ENCODE measurements around the gene QSER1.

DNA sequence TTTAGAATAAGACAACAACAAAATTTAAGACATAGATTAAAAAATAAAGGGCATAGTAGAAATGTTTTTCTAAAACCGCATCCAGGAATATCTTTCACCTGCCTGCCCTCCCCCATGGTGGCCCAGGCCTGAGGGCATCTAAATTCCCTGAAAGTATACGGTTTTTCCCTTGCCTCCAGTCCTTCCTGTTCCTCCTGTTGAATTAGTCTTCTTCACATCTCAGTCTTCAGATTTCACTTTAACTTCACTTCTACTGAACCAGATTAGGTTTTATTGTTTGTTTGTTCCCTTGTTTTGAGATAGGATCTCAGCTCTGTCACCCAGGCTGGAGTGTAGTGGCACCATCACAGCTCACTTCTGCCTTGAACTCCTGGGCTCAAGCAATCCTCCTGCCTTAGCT lies 90.0 kb downstream of the QSER1 start:
- TF ChIP-seq, protein P1, sequence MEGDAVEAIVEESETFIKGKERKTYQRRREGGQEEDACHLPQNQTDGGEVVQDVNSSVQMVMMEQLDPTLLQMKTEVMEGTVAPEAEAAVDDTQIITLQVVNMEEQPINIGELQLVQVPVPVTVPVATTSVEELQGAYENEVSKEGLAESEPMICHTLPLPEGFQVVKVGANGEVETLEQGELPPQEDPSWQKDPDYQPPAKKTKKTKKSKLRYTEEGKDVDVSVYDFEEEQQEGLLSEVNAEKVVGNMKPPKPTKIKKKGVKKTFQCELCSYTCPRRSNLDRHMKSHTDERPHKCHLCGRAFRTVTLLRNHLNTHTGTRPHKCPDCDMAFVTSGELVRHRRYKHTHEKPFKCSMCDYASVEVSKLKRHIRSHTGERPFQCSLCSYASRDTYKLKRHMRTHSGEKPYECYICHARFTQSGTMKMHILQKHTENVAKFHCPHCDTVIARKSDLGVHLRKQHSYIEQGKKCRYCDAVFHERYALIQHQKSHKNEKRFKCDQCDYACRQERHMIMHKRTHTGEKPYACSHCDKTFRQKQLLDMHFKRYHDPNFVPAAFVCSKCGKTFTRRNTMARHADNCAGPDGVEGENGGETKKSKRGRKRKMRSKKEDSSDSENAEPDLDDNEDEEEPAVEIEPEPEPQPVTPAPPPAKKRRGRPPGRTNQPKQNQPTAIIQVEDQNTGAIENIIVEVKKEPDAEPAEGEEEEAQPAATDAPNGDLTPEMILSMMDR (IDR thresholded peaks at IDR 0.05), result no peak
- TF ChIP-seq POLR2A (IDR thresholded peaks at IDR 0.05), result no peak

Measured in testis (tissue), 2 donors.